Measurements from ENCODE around the gene PDE11A.
A peak's percentile ranks its signal among the peaks of the same experiment; 100 is the strongest.

The PDE11A gene

GRCh38 chr2:177756336-177756735 lies 316.2 kb downstream of the PDE11A start:
- no peak for DNase-seq

GRCh38 chr2:177754492-177754873 lies 318.1 kb downstream of the PDE11A start:
- peak; percentile 16 for DNase-seq

GRCh38 chr2:177753682-177754491 lies 318.7 kb downstream of the PDE11A start:
- DNase-seq = peak; percentile 81

GRCh38 chr2:177748360-177748759 lies 324.2 kb downstream of the PDE11A start:
- DNase-seq = no peak

- DNase-seq = no peak
Observed at GRCh38 chr2:177747384-177747783, 325.2 kb downstream of the PDE11A start.

- DNase-seq = no peak
Observed at GRCh38 chr2:177746358-177746757, 326.2 kb downstream of the PDE11A start.

GRCh38 chr2:177745531-177745930 lies 327.0 kb downstream of the PDE11A start:
- no peak for DNase-seq

- no peak for DNase-seq
Observed at GRCh38 chr2:177742851-177743250, 329.7 kb downstream of the PDE11A start.

- no peak for DNase-seq
Observed at GRCh38 chr2:177741866-177742265, 330.7 kb downstream of the PDE11A start.

- DNase-seq = peak; percentile 25
Observed at GRCh38 chr2:177740700-177741099, 331.9 kb downstream of the PDE11A start.

- DNase-seq = no peak
Observed at GRCh38 chr2:177738461-177739235, 333.9 kb downstream of the PDE11A start.

- no peak for DNase-seq
Observed at GRCh38 chr2:177735318-177735803, 337.2 kb downstream of the PDE11A start.

- peak; percentile 81 for DNase-seq
Observed at GRCh38 chr2:177733322-177733855, 339.2 kb downstream of the PDE11A start.

- peak; percentile 17 for DNase-seq
Observed at GRCh38 chr2:177731384-177731783, 341.2 kb downstream of the PDE11A start.

GRCh38 chr2:177730792-177731191 lies 341.8 kb downstream of the PDE11A start:
- no peak for DNase-seq

- no peak for DNase-seq
Observed at GRCh38 chr2:177730363-177730762, 342.2 kb downstream of the PDE11A start.

GRCh38 chr2:177728920-177729319 lies 343.7 kb downstream of the PDE11A start:
- DNase-seq = peak; percentile 65

GRCh38 chr2:177728399-177728765 lies 344.2 kb downstream of the PDE11A start:
- DNase-seq = peak; percentile 5

GRCh38 chr2:177727577-177728398 lies 344.8 kb downstream of the PDE11A start:
- no peak for DNase-seq

- no peak for DNase-seq
Observed at GRCh38 chr2:177726931-177727348, 345.6 kb downstream of the PDE11A start.

GRCh38 chr2:177724398-177725287 lies 347.9 kb downstream of the PDE11A start:
- peak; percentile 74 for DNase-seq

- peak; percentile 10 for DNase-seq
Observed at GRCh38 chr2:177723235-177723634, 349.3 kb downstream of the PDE11A start.
